ENCODE results near the gene GLRX5.

The GLRX5 gene

DNA sequence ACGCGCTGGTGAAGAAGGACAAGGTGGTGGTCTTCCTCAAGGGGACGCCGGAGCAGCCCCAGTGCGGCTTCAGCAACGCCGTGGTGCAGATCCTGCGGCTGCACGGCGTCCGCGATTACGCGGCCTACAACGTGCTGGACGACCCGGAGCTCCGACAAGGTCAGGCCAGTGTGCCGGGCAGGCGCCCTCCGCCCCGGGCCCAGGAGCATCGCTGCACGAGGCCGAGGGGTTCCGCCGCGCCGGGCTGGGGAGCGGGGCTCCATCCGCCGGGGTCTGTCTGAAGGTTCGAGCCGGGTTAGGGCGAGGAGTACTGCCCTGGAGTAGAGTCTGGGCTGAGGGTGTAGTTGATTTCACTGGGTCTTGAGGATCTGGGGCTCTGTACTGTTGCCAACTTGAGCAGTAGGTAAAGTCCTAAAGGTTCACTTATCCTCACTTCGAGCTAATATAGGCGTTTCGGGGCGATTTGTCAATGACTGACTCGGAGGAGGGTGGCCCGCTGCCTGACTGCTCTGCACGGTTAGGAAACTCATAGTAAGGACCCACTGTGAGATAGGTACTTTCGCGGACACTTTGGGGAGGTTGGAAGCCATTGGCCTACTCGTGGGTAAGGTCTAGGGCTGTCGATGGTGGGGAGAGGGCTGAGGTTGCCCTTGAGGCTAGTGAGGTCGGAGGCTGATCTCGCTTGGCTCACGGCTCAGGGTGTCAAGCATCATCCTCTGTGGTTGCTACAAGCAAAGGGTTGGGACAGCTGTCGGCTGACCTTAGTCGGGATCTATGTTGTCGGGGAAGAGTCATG lies 574 bp downstream of the GLRX5 start:
- peaks cover 72% of the 10 kb centered on the region for H3K4me1 Mint-ChIP-seq
- peak overlapping the region; percentile 91 for H3K27ac Mint-ChIP-seq
- peaks cover 16% of the 10 kb centered on the region for H3K36me3 Mint-ChIP-seq
- peak overlapping the region; percentile 96 for H3K4me3 Mint-ChIP-seq
- H3K27me3 Mint-ChIP-seq, result no peaks in the 10 kb centered on the region
- H3K9me3 Mint-ChIP-seq, result no peaks in the 10 kb centered on the region

DNA sequence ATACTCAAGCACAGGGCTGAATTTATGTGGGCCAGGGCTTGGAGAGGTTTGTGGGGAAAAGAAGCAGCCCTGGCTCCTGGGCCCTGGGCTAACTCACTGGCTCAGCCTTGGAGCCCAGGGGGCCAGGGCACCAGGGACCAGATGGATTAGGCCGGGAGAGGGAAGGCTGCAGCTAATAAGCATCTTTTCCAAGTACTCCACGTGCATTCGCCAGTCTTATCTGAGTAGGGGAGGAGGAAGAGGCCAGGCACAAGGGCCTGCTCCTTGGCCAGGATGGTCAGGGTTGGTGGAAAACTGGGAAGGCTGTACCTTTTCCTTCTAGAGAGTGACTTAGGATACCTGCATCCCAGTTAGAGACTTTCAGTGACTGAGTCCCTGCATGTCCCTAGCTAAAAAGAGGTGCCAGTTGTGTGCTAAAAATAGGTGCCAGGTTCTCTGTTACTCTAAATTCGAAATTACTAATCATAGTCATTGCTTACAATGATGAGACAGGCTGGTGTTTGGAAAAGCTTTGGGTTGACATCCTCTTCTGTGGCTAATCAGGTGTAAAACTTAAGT lies 1.3 kb downstream of the GLRX5 start:
- peaks cover 16% of the 10 kb centered on the region for H3K36me3 Mint-ChIP-seq
- H3K27ac Mint-ChIP-seq, result peak overlapping the region; percentile 91
- peak overlapping the region; percentile 96 for H3K4me3 Mint-ChIP-seq
- peaks cover 72% of the 10 kb centered on the region for H3K4me1 Mint-ChIP-seq
- no peaks in the 10 kb centered on the region for H3K9me3 Mint-ChIP-seq
- H3K27me3 Mint-ChIP-seq, result no peaks in the 10 kb centered on the region

- no peak overlapping the region for H3K27ac Mint-ChIP-seq
- no peaks in the 10 kb centered on the region for H3K9me3 Mint-ChIP-seq
- H3K27me3 Mint-ChIP-seq, result no peaks in the 10 kb centered on the region
- H3K4me1 Mint-ChIP-seq, result peaks cover 70% of the 10 kb centered on the region
- H3K4me3 Mint-ChIP-seq, result peak overlapping the region; percentile 96
- H3K36me3 Mint-ChIP-seq, result peaks cover 15% of the 10 kb centered on the region
Measured at GRCh38 chr14:95536671-95537070, 1.8 kb downstream of the GLRX5 start.

DNA sequence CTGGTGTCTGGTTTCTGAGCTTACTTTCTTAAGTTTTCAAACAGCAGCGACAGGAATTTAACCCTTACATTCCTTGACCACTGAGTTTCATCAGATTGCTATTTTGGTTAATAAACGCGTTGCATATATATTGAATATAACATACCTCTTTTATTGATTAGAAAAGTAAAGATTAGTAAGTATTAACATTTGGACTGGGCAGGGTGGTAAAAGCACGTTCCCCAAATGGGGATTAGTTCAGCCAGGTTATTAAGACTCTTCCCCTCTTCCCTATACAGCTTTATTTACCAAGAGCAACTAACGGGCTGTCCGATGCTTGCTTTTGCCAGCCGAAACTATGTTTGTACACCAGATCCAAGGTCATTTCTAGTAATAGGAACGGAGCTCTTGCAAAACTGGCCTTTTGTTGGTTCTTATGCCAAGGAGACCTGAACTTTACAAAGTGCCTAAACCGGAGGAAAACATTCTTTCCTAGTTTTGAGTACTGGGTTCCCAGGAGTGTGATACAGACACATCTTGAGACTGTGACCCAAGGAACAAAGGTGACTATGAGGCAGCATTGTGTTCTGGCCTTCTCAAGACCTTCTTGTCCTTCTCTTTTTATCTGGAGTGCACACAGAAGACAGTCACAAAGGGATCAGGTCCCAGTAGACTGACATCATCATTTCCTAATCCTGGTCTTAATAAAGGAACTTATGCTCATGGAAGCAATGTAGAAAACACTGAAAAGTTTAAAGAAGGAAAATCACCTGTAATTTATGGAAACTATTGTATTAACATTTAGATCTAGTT lies 2.6 kb downstream of the GLRX5 start:
- Mint-ChIP-seq H3K4me3 (peak overlapping the region; percentile 96), H3K9me3 (no peaks in the 10 kb centered on the region), H3K4me1 (peaks cover 68% of the 10 kb centered on the region), H3K27ac (no peak overlapping the region), H3K27me3 (no peaks in the 10 kb centered on the region), H3K36me3 (peaks cover 8% of the 10 kb centered on the region)

DNA sequence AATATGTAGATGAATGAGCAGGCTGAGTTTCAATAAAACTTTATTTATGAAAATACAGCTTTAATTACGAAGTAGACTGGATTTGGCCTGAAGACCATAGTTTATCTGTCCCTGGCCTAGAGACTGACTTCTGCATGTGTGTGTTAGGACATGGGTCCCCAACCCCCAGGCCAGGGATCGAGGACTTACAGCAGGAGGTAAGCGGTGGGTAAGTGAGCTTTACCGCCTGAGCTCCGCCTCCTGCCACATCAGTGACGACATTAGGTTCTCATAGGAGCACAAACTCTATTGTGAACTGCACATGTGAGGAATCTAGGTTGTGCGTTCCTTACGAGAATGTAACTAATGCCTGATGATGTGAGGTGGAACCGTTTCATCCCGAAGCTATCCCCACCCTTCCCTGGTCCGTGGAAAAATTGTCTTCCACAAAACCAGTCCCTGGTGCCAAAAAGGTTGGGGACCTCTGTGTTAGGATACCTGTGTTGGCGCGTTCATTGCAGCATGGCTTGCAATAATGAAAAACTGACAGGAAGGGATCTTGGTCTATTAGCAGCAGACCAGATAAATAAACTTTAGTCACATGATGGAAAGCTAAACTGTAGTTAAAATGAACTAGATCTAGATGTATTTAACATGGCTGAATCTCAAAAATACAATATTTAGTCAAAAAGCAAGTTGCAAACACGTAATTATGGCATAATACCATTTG lies 4.1 kb downstream of the GLRX5 start:
- H3K27me3 Mint-ChIP-seq, result no peaks in the 10 kb centered on the region
- no peak overlapping the region for H3K4me3 Mint-ChIP-seq
- H3K9me3 Mint-ChIP-seq, result no peaks in the 10 kb centered on the region

GRCh38 chr14:95540236-95540855 lies 5.5 kb downstream of the GLRX5 start:
- Mint-ChIP-seq H3K36me3 (no peaks in the 10 kb centered on the region), H3K9me3 (no peaks in the 10 kb centered on the region), H3K27me3 (no peaks in the 10 kb centered on the region), H3K4me3 (no peak overlapping the region), H3K27ac (no peak overlapping the region), H3K4me1 (peaks cover 57% of the 10 kb centered on the region)

More for the DNA sequence above, 4.1 kb downstream of the GLRX5 start:
- no peak overlapping the region for H3K27ac Mint-ChIP-seq
- peaks cover 55% of the 10 kb centered on the region for H3K4me1 Mint-ChIP-seq
- H3K36me3 Mint-ChIP-seq, result no peaks in the 10 kb centered on the region

DNA sequence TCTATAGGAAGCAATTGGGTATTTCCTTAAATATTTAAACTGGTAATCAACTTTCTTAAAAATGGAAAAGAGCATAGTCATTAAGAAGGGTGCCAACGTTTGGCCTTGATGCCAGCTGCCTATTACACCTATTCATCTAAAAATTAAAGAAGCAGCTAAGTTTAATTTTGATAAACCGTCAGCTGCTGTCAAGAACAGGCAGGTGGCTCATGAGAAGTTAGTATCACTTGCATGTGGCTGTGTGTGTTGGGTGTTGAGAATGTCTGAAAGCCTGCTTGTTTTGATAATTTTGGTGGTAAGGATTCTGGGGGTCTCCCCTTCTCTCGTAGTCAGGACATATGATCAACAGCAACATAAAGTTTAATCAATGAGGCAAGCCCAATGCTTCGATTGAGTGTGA lies 6.5 kb downstream of the GLRX5 start:
- Mint-ChIP-seq H3K27ac (no peak overlapping the region), H3K9me3 (no peaks in the 10 kb centered on the region), H3K4me1 (peaks cover 54% of the 10 kb centered on the region), H3K36me3 (no peaks in the 10 kb centered on the region), H3K4me3 (no peak overlapping the region), H3K27me3 (no peaks in the 10 kb centered on the region)

DNA sequence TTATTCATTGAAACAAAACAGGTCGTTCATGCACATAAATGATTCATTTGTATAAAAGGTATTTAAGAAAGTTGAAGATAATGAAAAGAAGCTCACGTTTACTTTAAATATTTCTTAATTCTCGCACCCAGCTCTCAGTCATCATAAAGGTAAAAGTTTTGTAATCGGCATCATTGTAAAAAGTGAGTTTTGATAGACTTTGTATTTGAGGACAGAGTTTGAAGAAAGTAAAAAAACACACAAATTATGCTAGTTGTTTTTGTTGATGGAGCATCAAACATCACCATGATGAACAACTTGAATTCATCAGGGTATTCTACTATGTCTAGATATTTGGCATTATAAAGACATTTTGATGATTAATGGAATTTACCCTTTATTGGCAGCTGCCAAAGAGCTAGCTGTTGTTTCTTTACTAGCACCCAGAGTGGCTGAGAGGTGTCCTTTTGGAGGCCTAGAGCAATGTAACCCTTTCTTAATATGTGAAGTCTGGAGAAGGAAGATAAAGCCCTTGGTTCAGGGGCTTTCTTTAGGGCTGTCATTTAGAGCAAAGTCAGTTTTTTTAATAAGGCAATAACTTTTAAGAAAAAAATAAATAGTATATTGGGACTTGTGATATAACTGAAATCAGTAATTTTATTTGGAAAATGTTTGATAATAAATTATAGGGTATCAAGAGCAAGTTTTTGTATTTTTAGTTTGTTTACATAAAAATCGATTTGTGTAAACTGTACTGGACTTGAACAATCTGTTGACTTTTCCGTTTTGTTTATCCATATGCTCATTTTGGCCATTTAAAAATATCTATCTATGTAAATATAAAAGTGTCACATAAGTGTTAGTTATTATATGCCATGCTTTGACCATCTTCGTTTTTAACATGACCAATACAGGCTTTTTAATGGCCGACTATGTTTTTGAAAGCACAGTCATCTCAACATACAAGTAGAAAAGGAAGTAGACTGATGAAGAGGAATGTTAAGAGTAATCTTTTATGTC lies 7.4 kb downstream of the GLRX5 start:
- H3K36me3 Mint-ChIP-seq, result no peaks in the 10 kb centered on the region
- H3K9me3 Mint-ChIP-seq, result no peaks in the 10 kb centered on the region
- H3K4me1 Mint-ChIP-seq, result peaks cover 45% of the 10 kb centered on the region
- H3K27ac Mint-ChIP-seq, result no peak overlapping the region
- no peaks in the 10 kb centered on the region for H3K27me3 Mint-ChIP-seq
- no peak overlapping the region for H3K4me3 Mint-ChIP-seq

GRCh38 chr14:95543021-95543420 lies 8.2 kb downstream of the GLRX5 start:
- no peaks in the 10 kb centered on the region for H3K36me3 Mint-ChIP-seq
- H3K4me3 Mint-ChIP-seq, result no peak overlapping the region
- H3K27ac Mint-ChIP-seq, result no peak overlapping the region
- H3K27me3 Mint-ChIP-seq, result no peaks in the 10 kb centered on the region
- peaks cover 39% of the 10 kb centered on the region for H3K4me1 Mint-ChIP-seq
- no peaks in the 10 kb centered on the region for H3K9me3 Mint-ChIP-seq

DNA sequence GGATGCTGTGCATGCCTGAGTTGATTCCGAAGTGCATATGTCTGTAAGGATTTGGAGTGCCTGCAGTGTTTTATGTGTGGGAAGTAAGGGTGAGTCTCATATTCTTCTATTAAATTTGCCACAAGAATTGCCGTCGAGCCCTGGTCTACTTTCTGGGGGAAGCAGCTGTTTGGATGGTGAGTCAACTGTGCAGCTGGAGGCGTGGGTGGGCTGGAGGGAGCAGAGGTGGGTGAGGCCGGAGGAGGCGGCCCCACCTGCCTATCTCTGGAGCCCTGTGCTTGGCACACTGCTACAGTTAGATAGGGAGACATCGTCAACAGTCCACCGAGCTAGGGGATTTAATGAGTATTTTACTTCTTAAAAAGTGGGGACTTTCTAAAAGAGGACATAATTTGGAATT lies 9.7 kb downstream of the GLRX5 start:
- no peaks in the 10 kb centered on the region for H3K9me3 Mint-ChIP-seq
- no peak overlapping the region for H3K4me3 Mint-ChIP-seq
- peaks cover 4% of the 10 kb centered on the region for H3K36me3 Mint-ChIP-seq
- no peak overlapping the region for H3K27ac Mint-ChIP-seq
- peaks cover 27% of the 10 kb centered on the region for H3K4me1 Mint-ChIP-seq
- H3K27me3 Mint-ChIP-seq, result no peaks in the 10 kb centered on the region

DNA sequence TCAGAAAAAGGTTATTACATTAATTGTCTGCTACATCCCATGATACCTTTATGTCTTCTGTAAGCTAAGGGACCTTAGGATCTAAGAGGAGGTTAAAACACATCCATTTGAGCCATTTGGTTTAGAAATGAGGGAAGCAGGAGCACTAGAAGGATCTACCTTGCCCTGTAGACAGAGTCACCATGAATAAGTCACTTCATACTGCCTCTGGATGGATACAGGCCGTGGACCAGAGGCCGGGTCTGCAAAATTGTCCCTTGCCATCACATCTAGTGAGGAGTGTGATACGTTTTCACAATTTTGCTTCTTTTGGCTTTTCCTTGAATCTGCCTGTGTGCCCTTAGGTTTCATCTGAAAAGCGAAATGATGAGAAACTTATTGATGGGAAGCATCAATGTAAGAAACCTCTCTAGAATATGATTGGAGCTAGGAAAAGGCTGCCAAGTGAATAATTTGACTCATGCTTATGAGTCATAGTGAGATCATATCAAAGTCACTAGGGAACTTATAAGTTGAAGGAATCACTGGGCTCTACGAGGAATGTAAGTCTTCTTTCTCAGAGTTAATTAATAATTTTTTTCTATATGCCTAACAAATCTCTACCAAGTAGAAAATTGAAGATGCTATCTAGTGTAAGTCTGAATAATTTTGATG lies 10.8 kb downstream of the GLRX5 start:
- peaks cover 6% of the 10 kb centered on the region for H3K36me3 Mint-ChIP-seq
- H3K27ac Mint-ChIP-seq, result no peak overlapping the region
- H3K27me3 Mint-ChIP-seq, result no peaks in the 10 kb centered on the region
- H3K4me1 Mint-ChIP-seq, result peaks cover 24% of the 10 kb centered on the region
- H3K9me3 Mint-ChIP-seq, result no peaks in the 10 kb centered on the region
- no peak overlapping the region for H3K4me3 Mint-ChIP-seq

GRCh38 chr14:95547272-95547625 lies 12.4 kb downstream of the GLRX5 start:
- peaks cover 9% of the 10 kb centered on the region for H3K4me1 Mint-ChIP-seq
- H3K27ac Mint-ChIP-seq, result no peak overlapping the region
- H3K27me3 Mint-ChIP-seq, result no peaks in the 10 kb centered on the region
- H3K9me3 Mint-ChIP-seq, result no peaks in the 10 kb centered on the region
- H3K4me3 Mint-ChIP-seq, result no peak overlapping the region
- peaks cover 7% of the 10 kb centered on the region for H3K36me3 Mint-ChIP-seq

DNA sequence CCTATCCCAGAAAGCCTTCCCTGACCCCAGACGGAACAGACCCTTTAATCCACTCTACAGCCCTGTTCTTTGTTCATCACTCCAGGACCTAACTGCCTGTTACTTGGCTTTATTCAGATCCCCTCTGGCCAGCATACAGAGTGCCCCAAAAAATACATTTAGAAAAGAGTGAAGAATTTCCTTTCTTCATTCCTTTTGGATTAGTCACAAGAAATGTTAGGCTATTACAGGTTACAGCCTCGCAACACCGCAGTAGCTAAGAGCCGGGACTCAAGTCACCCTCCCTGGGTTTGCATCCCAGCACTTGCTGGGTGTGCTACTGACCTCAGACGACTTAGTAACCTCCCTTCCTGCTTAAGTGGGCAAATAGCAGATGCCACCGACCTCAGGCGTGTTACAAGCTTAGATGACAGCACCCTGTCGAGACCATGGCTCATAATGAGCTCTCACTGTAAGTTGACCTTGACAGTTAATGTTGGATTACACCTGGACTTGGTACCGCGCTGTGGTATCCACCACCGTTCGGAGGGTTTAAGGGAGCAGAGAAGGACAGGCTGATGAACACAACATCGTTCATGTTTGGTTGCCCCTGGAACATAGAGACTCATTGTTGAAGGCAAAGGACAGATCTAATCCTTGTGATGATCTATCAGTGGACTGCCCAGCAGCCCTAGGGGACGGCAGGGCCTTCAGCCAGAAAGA lies 12.9 kb downstream of the GLRX5 start:
- Mint-ChIP-seq H3K27me3 (no peaks in the 10 kb centered on the region), H3K27ac (no peak overlapping the region), H3K36me3 (peaks cover 7% of the 10 kb centered on the region), H3K9me3 (no peaks in the 10 kb centered on the region), H3K4me3 (no peak overlapping the region), H3K4me1 (peaks cover 9% of the 10 kb centered on the region)

All from activated naive CD4-positive, alpha-beta T cell treated with anti-CD3 and anti-CD28 coated beads, Interleukin-2, amount 50 U/mL, for 24 hours (primary cell).